ENCODE data around the gene RNH1. TPM values are rescaled to one million over a fixed set of nuclear protein-coding genes. Genes with fewer than 3 reads are reported as not detected.

The RNH1 gene
- polyA plus RNA-seq, 1 of the 3 experiments (the other 2 are of a cell fraction) = 147 TPM

DNA sequence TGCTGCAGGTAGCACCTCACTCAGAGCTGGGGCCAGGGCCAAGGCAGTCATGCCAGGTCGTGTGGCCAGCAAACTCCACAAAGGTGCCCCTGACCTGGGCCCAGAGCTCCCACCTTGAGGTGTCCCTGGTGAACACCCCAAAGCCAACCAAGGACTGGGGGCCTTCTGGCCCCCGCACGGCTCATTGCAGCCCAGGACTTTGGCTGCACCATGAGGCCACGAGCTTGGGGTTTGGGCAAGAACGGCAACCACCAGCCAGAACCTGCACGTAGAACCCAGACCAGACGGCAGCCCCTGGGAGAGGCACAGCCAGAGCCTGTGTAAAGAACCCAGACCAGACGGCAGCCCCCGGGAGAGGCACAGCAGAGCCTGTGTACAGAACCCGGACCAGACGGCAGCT lies 38.1 kb upstream of the RNH1 start (continued):
- TF ChIP-seq RCOR1 (IDR thresholded peaks at IDR 0.05; ENCODE audit: low read length) = no peak
- TF ChIP-seq, protein P1, sequence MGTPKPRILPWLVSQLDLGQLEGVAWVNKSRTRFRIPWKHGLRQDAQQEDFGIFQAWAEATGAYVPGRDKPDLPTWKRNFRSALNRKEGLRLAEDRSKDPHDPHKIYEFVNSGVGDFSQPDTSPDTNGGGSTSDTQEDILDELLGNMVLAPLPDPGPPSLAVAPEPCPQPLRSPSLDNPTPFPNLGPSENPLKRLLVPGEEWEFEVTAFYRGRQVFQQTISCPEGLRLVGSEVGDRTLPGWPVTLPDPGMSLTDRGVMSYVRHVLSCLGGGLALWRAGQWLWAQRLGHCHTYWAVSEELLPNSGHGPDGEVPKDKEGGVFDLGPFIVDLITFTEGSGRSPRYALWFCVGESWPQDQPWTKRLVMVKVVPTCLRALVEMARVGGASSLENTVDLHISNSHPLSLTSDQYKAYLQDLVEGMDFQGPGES (IDR thresholded peaks at IDR 0.05; ENCODE audit: low read depth, low read length) = no peak

DNA sequence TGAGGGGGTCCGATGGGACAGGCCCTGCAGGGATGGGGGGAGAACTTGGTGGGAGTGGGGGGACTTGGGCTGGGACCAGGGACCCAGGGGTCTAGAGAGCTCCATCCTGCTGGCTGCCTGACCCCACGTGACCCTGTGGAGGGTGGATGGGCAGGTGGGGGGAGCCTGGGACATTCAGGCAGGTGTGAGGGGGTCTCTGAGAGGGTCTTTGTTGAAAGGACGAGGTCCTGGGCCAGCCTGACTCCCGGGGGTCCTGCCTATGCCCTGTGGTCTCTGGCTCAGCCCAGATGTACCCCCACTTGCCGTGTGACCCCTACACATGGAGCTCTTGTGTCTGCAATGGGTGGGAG lies 37.8 kb upstream of the RNH1 start:
- POLR2A ChIA-PET = no interaction called here
- 34% methylated on average over 4 of the region's 5 CpGs for WGBS (ENCODE audit: low lambda C conversion rate)
- H3K9ac ChIP-seq = no peak overlapping the region
- no peak overlapping the region for H2AFZ ChIP-seq (ENCODE audit: low read depth)
- no peak overlapping the region for H3K4me3 ChIP-seq (ENCODE audit: low read depth in 2 of 2, low read length in 1 of 2)
- DNase-seq = no peak
- no peaks in the 10 kb centered on the region for H3K9me2 ChIP-seq
- H3K4me2 ChIP-seq = no peak overlapping the region
- H3K9me3 ChIP-seq = no peaks in the 10 kb centered on the region
- no peaks in the 10 kb centered on the region for H3K27me3 ChIP-seq (ENCODE audit: insufficient read depth)
- H3F3A ChIP-seq (replicated peaks; ENCODE audit: insufficient read depth) = no peaks in the 10 kb centered on the region
- no peaks in the 10 kb centered on the region for H3K79me2 ChIP-seq (ENCODE audit: insufficient read depth)
- no peaks in the 10 kb centered on the region for H3K36me3 ChIP-seq (replicated peaks in 1 of 2; ENCODE audit: control insufficient read depth in 1 of 2, insufficient read depth in 2 of 2, low read length in 1 of 2)
- no peaks in the 10 kb centered on the region for H4K20me1 ChIP-seq (ENCODE audit: insufficient read depth)
- TF ChIP-seq, protein P2, sequence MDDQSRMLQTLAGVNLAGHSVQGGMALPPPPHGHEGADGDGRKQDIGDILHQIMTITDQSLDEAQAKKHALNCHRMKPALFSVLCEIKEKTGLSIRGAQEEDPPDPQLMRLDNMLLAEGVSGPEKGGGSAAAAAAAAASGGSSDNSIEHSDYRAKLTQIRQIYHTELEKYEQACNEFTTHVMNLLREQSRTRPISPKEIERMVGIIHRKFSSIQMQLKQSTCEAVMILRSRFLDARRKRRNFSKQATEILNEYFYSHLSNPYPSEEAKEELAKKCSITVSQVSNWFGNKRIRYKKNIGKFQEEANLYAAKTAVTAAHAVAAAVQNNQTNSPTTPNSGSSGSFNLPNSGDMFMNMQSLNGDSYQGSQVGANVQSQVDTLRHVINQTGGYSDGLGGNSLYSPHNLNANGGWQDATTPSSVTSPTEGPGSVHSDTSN (IDR thresholded peaks at IDR 0.05) = no peak
- TF ChIP-seq EP300 (IDR thresholded peaks at IDR 0.05; ENCODE audit: borderline replicate concordance in 1 of 2, low read depth in 1 of 2, low read length in 1 of 2) = no peak
- no peak for TF ChIP-seq GATA2 (CRISPR knock-in tag; IDR thresholded peaks at IDR 0.05)
- no peak for TF ChIP-seq EZH2phosphoT487 (IDR thresholded peaks at IDR 0.05; ENCODE audit: borderline replicate concordance, low read depth)
- TF ChIP-seq YY1 (IDR thresholded peaks at IDR 0.05; ENCODE audit: low read depth) = no peak
- no peak for TF ChIP-seq JUND (IDR thresholded peaks at IDR 0.05)
- TF ChIP-seq, protein P3, sequence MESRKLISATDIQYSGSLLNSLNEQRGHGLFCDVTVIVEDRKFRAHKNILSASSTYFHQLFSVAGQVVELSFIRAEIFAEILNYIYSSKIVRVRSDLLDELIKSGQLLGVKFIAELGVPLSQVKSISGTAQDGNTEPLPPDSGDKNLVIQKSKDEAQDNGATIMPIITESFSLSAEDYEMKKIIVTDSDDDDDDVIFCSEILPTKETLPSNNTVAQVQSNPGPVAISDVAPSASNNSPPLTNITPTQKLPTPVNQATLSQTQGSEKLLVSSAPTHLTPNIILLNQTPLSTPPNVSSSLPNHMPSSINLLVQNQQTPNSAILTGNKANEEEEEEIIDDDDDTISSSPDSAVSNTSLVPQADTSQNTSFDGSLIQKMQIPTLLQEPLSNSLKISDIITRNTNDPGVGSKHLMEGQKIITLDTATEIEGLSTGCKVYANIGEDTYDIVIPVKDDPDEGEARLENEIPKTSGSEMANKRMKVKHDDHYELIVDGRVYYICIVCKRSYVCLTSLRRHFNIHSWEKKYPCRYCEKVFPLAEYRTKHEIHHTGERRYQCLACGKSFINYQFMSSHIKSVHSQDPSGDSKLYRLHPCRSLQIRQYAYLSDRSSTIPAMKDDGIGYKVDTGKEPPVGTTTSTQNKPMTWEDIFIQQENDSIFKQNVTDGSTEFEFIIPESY (IDR thresholded peaks at IDR 0.05; ENCODE audit: borderline replicate concordance, low read depth) = no peak
- TF ChIP-seq SMC3 (IDR thresholded peaks at IDR 0.05; ENCODE audit: low read depth, low read length) = no peak
- TF ChIP-seq FOXJ3 (CRISPR knock-in tag; IDR thresholded peaks at IDR 0.05) = no peak
- TF ChIP-seq NFIC (IDR thresholded peaks at IDR 0.05; ENCODE audit: borderline replicate concordance) = no peak
- TF ChIP-seq TEAD4 (IDR thresholded peaks at IDR 0.05; ENCODE audit: borderline replicate concordance, insufficient read depth) = no peak
- TF ChIP-seq FOSL2 (IDR thresholded peaks at IDR 0.05; ENCODE audit: borderline replicate concordance, low read depth) = no peak
- no peak for TF ChIP-seq RAD21 (IDR thresholded peaks at IDR 0.05; ENCODE audit: low read length)
- CTCF ChIA-PET = interaction anchor here (0.8 to 1.9 kb wide), 3 partner anchors 9 to 17 kb away, joined by 3 to 12 read pairs (median 3); partner anchors contain the start of gene HRAS
- no peak overlapping the region for H3K27ac ChIP-seq (ENCODE audit: low read depth in 2 of 2, low read length in 1 of 2)
- H3K4me1 ChIP-seq (ENCODE audit: control insufficient read depth in 1 of 2, insufficient read depth in 2 of 2, low read depth in 1 of 2, low read length in 1 of 2) = no peaks in the 10 kb centered on the region

Data from SK-N-SH (cell line).